GM23338 (cell line): Measurements from ENCODE around the gene HDAC5. TPM values are rescaled to one million over a fixed set of nuclear protein-coding genes. Genes with fewer than 3 reads are reported as not detected.

ENCODE experiments used
- ATAC-seq: fragments of 200-7000 bp; cut with Tn5 transposase; 3 replicates; pipeline ENCODE4 v1.9.1; 2020
- DNase-seq: peaks from one replicate; pipeline ENCODE4 v3.0.0-alpha.2; 2015; ENCODE audit warnings: low spot score
- H2AFZ ChIP-seq: fragments of 200-600 bp; sonication (generic); 2 replicates; pipeline ENCODE4 v1.8.0; 2016; ENCODE audit warnings: antibody characterized with exemption, mild to moderate bottlenecking, moderate library complexity
- H3F3A ChIP-seq: fragments of 200-600 bp; sonication (generic); replicated peaks from 2 replicates; pipeline ENCODE4 v1.8.0; 2017; ENCODE audit warnings: antibody characterized with exemption, mixed run types, low read depth
- H3K27ac ChIP-seq: fragments of 200-600 bp; sonication (generic); 2 replicates; pipeline ENCODE4 v1.6.1; 2016; ENCODE audit warnings: low read depth
- H3K27me3 ChIP-seq: fragments of 200-600 bp; sonication (generic); 2 replicates; pipeline ENCODE4 v1.8.0; 2016; ENCODE audit warnings: mild to moderate bottlenecking, mixed run types, moderate library complexity; ENCODE audit not compliant: insufficient read depth
- H3K36me3 ChIP-seq: fragments of 200-600 bp; sonication (generic); 2 replicates; pipeline ENCODE4 v1.8.0; 2016; ENCODE audit warnings: mild to moderate bottlenecking; ENCODE audit not compliant: insufficient read depth
- H3K4me1 ChIP-seq: fragments of 200-600 bp; sonication (generic); 2 replicates; pipeline ENCODE4 v1.8.0; 2016; ENCODE audit warnings: mild to moderate bottlenecking, moderate library complexity; ENCODE audit not compliant: insufficient read depth
- H3K4me2 ChIP-seq: fragments of 200-600 bp; sonication (generic); 2 replicates; pipeline ENCODE4 v1.7.1; 2017; ENCODE audit warnings: mixed run types
- H3K4me3 ChIP-seq: fragments of 200-600 bp; sonication (generic); 2 replicates; pipeline ENCODE4 v1.6.1; 2016; ENCODE audit warnings: mixed run types
- H3K79me2 ChIP-seq: fragments of 200-600 bp; sonication (generic); replicated peaks from 2 replicates; pipeline ENCODE4 v1.8.0; 2017; ENCODE audit warnings: mild to moderate bottlenecking; ENCODE audit not compliant: insufficient read depth
- H3K9me2 ChIP-seq: fragments of 200-600 bp; sonication (generic); 2 replicates; pipeline ENCODE4 v1.8.0; 2017; ENCODE audit not compliant: insufficient read depth
- H4K20me1 ChIP-seq: fragments of 200-600 bp; sonication (generic); replicated peaks from 2 replicates; pipeline ENCODE4 v1.8.0; 2017; ENCODE audit warnings: mild to moderate bottlenecking; ENCODE audit not compliant: insufficient read depth
- H3K27ac Mint-ChIP-seq: 2 replicates; pipeline ENCODE4 v1.8.0; 2020; ENCODE audit warnings: inconsistent platforms, mild to moderate bottlenecking, moderate library complexity, mixed read lengths
- H3K27me3 Mint-ChIP-seq: 3 replicates; pipeline ENCODE4 v1.8.0; 2022; ENCODE audit warnings: low read depth, mild to moderate bottlenecking, moderate library complexity, mixed read lengths, inconsistent platforms; ENCODE audit not compliant: insufficient read depth, poor library complexity
- H3K36me3 Mint-ChIP-seq: 3 replicates; pipeline ENCODE4 v1.8.0; 2021; ENCODE audit warnings: low read depth, mild to moderate bottlenecking, inconsistent platforms, moderate library complexity, mixed read lengths
- H3K4me1 Mint-ChIP-seq: 3 replicates; pipeline ENCODE4 v1.8.0; 2020; ENCODE audit warnings: mild to moderate bottlenecking, inconsistent platforms, mixed read lengths
- H3K4me3 Mint-ChIP-seq: 3 replicates; pipeline ENCODE4 v1.8.0; 2021; ENCODE audit warnings: moderate library complexity, mild to moderate bottlenecking, inconsistent platforms, mixed read lengths
- H3K9me3 Mint-ChIP-seq: 3 replicates; pipeline ENCODE4 v1.8.0; 2020; ENCODE audit warnings: moderate library complexity, mild to moderate bottlenecking, inconsistent platforms, mixed read lengths
- CREB1 ChIP-seq: fragments of 250-450 bp; sonication (Bioruptor Pico); IDR thresholded peaks from 2 replicates; pipeline ENCODE4 v1.5.0; 2020; ENCODE audit warnings: low read depth, mild to moderate bottlenecking, moderate library complexity
- CTCF ChIP-seq, 2 experiments: fragments of 200-600 bp in 1 of 2; sonication (generic) in 1 of 2; conservative IDR thresholded peaks; 2 replicates each; pipeline versions ENCODE4 v1.5.1 to v1.6.1; 2016 to 2017; ENCODE audit warnings: antibody characterized with exemption in 2 of 2, low read depth in 2 of 2, mild to moderate bottlenecking in 2 of 2, moderate library complexity in 1 of 2
- ETS1 ChIP-seq: IDR thresholded peaks from 2 replicates; pipeline ENCODE4 v1.6.1; 2016; ENCODE audit warnings: antibody characterized with exemption
- EZH2 ChIP-seq: fragments of 200-600 bp; sonication (generic); IDR thresholded peaks from one replicate; pipeline ENCODE4 v1.8.0; 2017; ENCODE audit warnings: antibody characterized with exemption, mild to moderate bottlenecking, low read depth; ENCODE audit not compliant: unreplicated experiment
- EZH2phosphoT487 ChIP-seq: fragments of 200-600 bp; sonication (generic); IDR thresholded peaks from one replicate; pipeline ENCODE4 v1.8.1; 2018; ENCODE audit warnings: antibody characterized with exemption; ENCODE audit not compliant: unreplicated experiment
- JUNB ChIP-seq: IDR thresholded peaks from one replicate; pipeline ENCODE4 v1.6.1; 2016; ENCODE audit warnings: antibody characterized with exemption; ENCODE audit not compliant: unreplicated experiment
- NANOG ChIP-seq: IDR thresholded peaks from 2 replicates; pipeline ENCODE4 v1.6.1; 2016; ENCODE audit warnings: antibody characterized with exemption, borderline replicate concordance
- POLR2AphosphoS5 ChIP-seq: IDR thresholded peaks from 2 replicates; pipeline ENCODE4 v1.6.1; 2016; ENCODE audit warnings: antibody characterized with exemption, low read depth
- REST ChIP-seq: IDR thresholded peaks from one replicate; pipeline ENCODE4 v1.6.1; 2018; ENCODE audit warnings: antibody characterized with exemption; ENCODE audit not compliant: unreplicated experiment
- STAT1 ChIP-seq: IDR thresholded peaks from one replicate; pipeline ENCODE4 v1.6.1; 2016; ENCODE audit warnings: antibody characterized with exemption; ENCODE audit not compliant: unreplicated experiment
- ZNF114 ChIP-seq: fragments of 250-450 bp; sonication (Bioruptor Pico); IDR thresholded peaks from 2 replicates; pipeline ENCODE4 v1.5.0; 2020; ENCODE audit warnings: mild to moderate bottlenecking, moderate library complexity
- ZNF331 ChIP-seq: fragments of 250-450 bp; sonication (Bioruptor Pico); IDR thresholded peaks from 2 replicates; pipeline ENCODE4 v1.5.0; 2020; ENCODE audit warnings: low read depth, mild to moderate bottlenecking, moderate library complexity
- ZNF462 ChIP-seq: fragments of 250-450 bp; sonication (Bioruptor Pico); IDR thresholded peaks from 2 replicates; pipeline ENCODE4 v1.5.0; 2020; ENCODE audit warnings: mild to moderate bottlenecking, moderate library complexity
- polyA plus RNA-seq: library from polyadenylated mRNA; unstranded; fragments of >200 nt; fragmentation: Nextera tagmentation; extraction: Ambion mirVana; gene quantifications from 2 replicates; pipeline ENCODE4 v1.2.1, GENCODE V29; 2016
- total RNA-seq: library from RNA; depleted of rRNA; stranded (reverse); fragments of >200 nt; shearing (Covaris generic); gene quantifications from 2 replicates; pipeline ENCODE4 v1.2.3, GENCODE V29; 2014

HDAC5 gene
- total and polyA plus RNA-seq, 2 experiments from 2014 or later = 16.9 to 71.1 TPM

- H3K4me2 ChIP-seq = no peak overlapping the region
- DNase-seq (no peak), ATAC-seq (no peak)
- peaks cover 39% of the 10 kb centered on the region for H3K4me1 ChIP-seq
- no peaks in the 10 kb centered on the region for H4K20me1 ChIP-seq
- H3K79me2 ChIP-seq = peaks cover 11% of the 10 kb centered on the region; the same call in 1 of the 2 replicates
- Mint-ChIP-seq H3K4me1 (peaks cover 40% of the 10 kb centered on the region), H3K27ac (no peak overlapping the region), H3K9me3 (no peaks in the 10 kb centered on the region; the same call in 2 of the 3 replicates), H3K4me3 (no peak overlapping the region), H3K27me3 (peaks cover 19% of the 10 kb centered on the region), H3K36me3 (peaks cover 20% of the 10 kb centered on the region)
- H3K27ac ChIP-seq = no peak overlapping the region
- no peaks in the 10 kb centered on the region for H3K9me2 ChIP-seq
- no peak overlapping the region for H3K4me3 ChIP-seq
- H3K36me3 ChIP-seq = no peaks in the 10 kb centered on the region; the same call in 1 of the 2 replicates
- H3K27me3 ChIP-seq = no peaks in the 10 kb centered on the region
- peaks cover 19% of the 10 kb centered on the region for H3F3A ChIP-seq
- no peak overlapping the region for H2AFZ ChIP-seq
- TF ChIP-seq ETS1 = no peak
- TF ChIP-seq ZNF462 (CRISPR knock-in tag) = no peak
- no peak for TF ChIP-seq ZNF114 (CRISPR knock-in tag)
- TF ChIP-seq CTCF (conservative IDR thresholded peaks at IDR 0.05; ENCODE audit: low read depth in 2 of 2) = no peak
- no peak for TF ChIP-seq JUNB
- no peak for TF ChIP-seq CREB1 (CRISPR knock-in tag)
- no peak for TF ChIP-seq STAT1
- TF ChIP-seq EZH2 = no peak
- TF ChIP-seq ZNF331 = no peak
- TF ChIP-seq NANOG = no peak
- TF ChIP-seq POLR2AphosphoS5 = no peak
- no peak for TF ChIP-seq EZH2phosphoT487
- no peak for TF ChIP-seq REST
Observed at GRCh38 chr17:44092051-44092450, 31.4 kb downstream of the HDAC5 start.
